GM18870 (cell line): ENCODE measurements around the gene PI4KA.
"Not testable (repeated sequence)": the region's sequence is repeated elsewhere in the genome, so short reads cannot be mapped to it uniquely, and the experiment has no call there.

ENCODE experiments used
- ATAC-seq: cut with Tn5 transposase; IDR thresholded peaks from one replicate; pipeline ENCODE4 v1.9.1; 2021; ENCODE audit warnings: moderate library complexity; ENCODE audit not compliant: unreplicated experiment

PI4KA gene

GRCh38 chr22:20671409-20672081 is 187.1 kb downstream of the PI4KA start:
- no peak for ATAC-seq

- ATAC-seq = not testable (repeated sequence)
These were observed 188.0 kb downstream of the PI4KA start for GRCh38 chr22:20670457-20671261.

GRCh38 chr22:20669884-20670283 is 188.7 kb downstream of the PI4KA start:
- ATAC-seq = not testable (repeated sequence)

GRCh38 chr22:20669471-20669870 is 189.1 kb downstream of the PI4KA start:
- ATAC-seq = not testable (repeated sequence)

DNA sequence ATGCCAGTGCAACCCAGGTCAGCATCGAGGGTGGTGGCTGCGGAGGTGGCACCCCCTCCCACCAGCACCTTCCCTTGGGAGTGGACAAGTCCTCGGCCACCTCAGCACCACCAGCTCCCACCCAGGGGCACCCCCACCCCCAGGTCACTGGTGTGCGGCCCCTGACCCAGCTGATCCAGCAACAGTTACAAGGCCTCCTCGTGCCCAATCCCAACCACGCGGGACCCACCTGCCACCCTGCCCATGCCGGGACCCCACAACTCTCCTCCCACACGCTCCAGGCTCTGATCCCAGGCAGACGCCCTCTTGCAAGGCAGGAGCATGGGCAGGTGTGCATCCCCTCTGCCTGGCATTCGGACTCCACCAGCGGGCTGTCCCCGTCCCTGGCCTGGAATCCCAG is 189.8 kb downstream of the PI4KA start:
- not testable (repeated sequence) for ATAC-seq

DNA sequence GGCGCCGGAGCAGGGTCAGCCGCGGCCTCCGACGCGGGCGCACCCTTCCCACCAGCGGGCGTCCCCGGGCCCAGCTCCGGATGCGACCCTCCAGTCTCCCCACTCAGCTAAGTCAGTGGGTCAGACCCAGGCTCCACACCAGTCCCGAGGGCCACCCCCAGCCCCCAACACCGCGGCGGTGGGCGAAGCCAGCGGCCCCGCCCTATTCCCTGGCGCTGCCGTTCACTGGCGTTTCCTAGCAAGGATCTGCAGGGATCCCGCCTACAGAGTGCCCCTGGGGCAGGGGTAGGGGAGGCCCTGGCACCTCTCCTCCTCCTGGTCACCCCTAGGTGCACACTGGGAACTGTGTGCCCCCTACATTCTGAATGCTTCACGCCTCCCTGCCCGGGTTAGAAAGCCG is 190.4 kb downstream of the PI4KA start:
- ATAC-seq = not testable (repeated sequence)

DNA sequence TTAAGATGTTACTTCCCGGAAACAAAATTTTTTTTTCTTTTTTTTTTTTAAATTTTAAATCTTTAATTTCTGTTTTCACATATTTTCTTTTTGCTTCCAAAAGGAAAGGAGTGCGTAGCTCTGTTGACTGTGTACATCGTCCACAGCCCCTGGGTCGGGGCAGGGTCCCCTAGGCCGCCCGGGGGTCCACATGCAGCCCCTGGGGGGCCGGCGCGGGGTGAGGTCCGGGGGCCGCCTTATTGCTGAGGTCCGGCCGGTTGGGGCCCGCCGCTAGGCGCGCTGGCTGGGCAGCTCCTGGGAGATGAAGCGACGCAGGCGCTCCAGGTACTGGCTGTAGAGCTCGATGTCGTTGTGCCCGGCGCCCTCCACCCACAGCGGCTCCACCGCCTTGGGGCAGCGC is 191.1 kb downstream of the PI4KA start:
- ATAC-seq = not testable (repeated sequence)

DNA sequence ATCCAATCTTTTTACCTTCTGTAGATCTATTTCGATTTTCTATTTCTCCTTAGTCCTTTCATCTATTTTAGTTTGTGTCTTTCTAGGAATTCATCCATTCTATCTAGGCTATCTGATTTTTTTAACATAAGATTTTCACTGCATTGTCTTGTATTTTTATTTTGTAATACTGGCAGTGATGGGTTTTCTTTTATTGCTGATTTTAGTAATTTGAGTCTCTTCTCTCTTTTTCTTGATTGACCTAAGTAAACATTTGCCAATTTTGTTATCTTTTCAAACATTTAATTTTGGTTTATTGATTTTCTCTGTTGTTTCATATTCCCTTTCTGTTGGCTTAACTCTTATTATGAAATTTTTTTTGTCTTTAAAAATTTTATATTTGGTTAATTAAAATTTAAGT is 192.1 kb downstream of the PI4KA start:
- no peak for ATAC-seq

DNA sequence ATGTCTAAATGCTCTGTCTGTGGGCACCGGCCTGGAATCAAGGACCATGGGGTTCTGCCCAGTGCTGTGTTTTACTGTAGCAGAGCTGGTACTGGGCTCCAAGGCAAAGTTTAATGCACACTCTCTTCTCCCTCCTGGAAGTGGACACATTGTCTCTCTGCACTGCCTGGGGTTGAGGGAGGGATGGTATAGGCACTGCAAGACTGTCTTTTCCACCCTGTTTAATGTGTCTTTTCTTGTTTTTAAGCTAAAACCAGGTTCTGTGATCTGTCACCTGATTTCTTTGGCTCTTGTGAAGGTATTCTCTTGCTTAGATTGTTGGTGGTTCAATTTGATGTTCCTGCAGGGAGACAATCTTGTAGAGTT is 194.0 kb downstream of the PI4KA start:
- no peak for ATAC-seq

DNA sequence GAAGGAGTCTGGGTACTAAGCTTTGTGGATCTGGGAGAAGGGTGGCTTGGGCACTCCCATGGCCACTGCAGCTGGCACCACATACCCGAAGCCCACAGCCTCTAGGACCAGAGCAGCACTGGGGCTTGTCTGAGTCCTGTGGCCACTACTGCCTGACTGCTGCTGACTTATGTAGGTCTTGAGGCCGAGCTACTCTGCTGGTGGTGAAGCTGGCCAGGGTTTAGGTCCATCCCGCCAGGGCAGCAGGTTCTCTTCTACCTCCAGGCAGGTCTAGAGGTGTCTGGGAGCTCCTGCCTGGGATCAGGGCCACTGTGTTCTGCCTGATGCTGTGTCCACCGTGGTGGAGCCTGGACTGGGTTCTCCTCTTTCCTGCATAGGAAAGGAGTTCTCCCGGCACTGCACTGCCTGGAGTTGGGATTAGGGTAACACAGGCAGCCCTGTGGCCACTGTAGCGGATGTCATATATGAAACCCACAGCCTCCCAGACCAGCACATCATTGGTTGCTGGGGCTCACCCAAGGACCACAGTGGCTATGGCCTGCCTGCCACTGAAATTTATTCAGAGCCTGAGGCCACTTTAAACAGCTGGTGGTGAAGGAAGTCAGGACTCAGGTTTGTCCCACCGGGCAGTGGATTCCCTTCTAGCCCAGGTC is 194.5 kb downstream of the PI4KA start:
- no peak for ATAC-seq

- ATAC-seq = no peak
These were observed 195.3 kb downstream of the PI4KA start for GRCh38 chr22:20663137-20663828.

DNA sequence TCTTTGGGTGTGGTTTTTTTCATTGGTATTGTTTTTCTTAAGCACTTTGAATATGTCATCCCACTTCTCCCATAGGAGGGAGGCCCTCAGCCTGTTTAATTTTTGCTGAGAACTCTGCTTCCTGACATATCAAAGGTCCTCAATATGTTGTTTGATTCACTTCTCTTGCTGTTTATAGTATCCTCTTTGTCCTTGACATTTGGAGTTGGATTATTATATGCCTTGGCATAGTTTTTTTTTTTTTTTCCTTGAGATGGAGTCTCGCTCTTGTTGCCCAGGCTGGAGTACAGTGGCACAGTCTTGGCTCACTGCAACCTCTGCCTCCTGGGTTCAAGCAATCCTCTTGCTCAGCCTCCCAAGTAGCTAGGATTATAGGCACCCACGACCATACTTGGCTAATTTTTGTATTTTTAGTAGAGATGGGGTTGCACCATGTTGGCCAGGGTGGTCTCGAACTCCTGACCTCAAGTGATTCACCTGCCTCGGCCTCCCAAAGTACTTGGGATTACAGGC is 196.0 kb downstream of the PI4KA start:
- not testable (repeated sequence) for ATAC-seq

GRCh38 chr22:20661473-20661872 is 197.1 kb downstream of the PI4KA start:
- no peak for ATAC-seq

DNA sequence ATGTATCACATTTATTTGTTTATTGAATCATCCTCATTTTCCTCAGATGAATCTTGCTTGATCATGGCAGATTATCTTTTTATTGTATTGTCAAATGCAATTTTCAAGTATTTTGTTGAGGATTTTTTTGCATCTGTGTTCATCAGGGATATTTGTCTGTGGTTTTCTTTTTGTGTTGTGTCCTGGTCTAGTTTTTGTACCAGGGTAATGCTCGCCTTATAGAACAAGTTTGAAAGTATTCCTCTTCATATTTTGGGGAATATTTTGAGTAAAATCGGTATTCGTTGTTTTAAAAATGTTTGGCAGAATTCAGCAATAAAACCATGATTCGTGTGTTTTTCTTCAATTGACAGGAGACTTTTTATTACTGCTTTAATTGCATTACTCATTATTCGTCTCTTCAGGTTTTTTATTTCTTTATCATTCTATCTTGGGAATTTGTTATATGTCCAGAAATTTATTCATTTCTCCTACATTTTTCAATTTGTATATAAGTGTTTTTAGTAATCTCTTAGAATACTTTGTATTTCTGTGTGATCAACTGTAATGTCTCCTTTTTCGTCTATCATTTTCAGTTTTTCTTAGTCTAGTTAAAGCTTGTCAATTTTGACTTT is 198.1 kb downstream of the PI4KA start:
- ATAC-seq = no peak

GRCh38 chr22:20659920-20660319 is 198.7 kb downstream of the PI4KA start:
- no peak for ATAC-seq

DNA sequence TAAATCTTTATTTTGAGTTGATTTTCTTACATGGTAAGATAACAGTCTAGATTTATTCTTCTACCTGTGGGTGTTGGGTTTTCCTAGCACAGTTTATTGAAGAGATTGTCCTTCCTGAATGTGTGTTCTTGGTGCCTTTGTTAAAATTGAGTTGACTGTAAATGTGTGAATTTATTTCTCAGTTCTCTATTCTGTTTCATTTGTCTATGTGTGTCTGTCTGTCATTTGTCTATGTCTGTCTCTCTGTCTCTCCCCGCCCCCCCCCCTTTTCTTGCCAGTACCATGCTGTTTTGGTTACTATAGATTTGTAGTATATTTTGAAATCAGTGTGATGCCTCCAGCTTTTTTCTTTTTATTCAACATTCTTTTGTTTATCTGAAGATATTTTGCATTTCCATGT is 199.4 kb downstream of the PI4KA start:
- no peak for ATAC-seq

DNA sequence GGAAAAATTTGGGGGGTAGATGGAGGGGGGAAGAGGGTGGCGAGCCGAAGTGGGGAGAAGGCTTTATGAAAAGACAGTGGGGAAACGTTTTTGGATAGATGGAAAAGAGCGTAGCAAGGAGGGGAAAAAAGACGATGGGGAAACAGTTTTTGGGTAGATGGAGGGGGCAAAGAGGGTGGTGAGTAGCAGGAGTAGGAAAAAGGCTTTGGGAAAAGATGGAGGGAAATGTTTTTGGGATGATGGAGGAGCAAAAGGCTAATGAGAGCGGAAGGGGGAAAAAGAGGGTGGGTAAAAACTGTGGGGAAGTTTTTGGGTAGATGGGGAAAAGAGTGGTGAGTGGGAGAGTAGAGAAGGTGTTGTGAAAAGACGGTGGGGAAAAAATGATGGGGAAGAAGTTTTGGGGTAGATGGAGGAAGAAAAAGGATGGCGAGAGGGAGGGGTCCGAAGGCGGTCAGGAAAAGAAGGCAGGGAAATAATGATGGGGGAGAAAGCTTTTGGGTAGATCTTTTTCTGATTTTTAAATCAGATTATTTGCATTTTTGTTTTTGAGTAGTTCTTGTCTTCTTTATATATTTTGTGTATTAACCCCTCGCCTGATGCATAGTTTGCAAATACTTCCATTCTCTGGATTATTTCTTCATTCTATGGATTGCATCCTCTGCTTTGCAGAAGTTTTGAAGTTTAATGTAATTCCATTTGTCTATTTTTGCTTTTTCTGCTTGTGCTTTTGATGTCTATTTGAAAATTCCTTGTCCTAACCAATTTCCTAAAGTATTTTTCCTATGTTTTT is 200.0 kb downstream of the PI4KA start:
- ATAC-seq = no peak

- no peak for ATAC-seq
These were observed 200.6 kb downstream of the PI4KA start for GRCh38 chr22:20657963-20658362.
